GM18505 (cell line): ENCODE measurements around the gene PNMA6E.

Experiments used
- ATAC-seq: cut with Tn5 transposase; IDR thresholded peaks from one replicate; pipeline ENCODE4 v1.9.1; 2021; ENCODE audit not compliant: unreplicated experiment
- POLR2A ChIP-seq: IDR thresholded peaks from 4 replicates; pipeline ENCODE4 v1.6.1; 2011; ENCODE audit warnings: borderline replicate concordance; ENCODE audit not compliant: insufficient read depth, insufficient read length; ENCODE audit errors: extremely low read depth

PNMA6E gene

GRCh38 chrX:153379508-153379907 lies 21.6 kb downstream of the PNMA6E start:
- TF ChIP-seq POLR2A = no peak
- no peak for ATAC-seq

GRCh38 chrX:153378607-153379006 lies 22.5 kb downstream of the PNMA6E start:
- TF ChIP-seq POLR2A = no peak
- ATAC-seq = no peak

GRCh38 chrX:153377727-153378126 lies 23.4 kb downstream of the PNMA6E start:
- no peak for TF ChIP-seq POLR2A
- no peak for ATAC-seq

- ATAC-seq = no peak
These were observed 25.6 kb downstream of the PNMA6E start for GRCh38 chrX:153375571-153375970.

GRCh38 chrX:153374426-153374825 lies 26.7 kb downstream of the PNMA6E start:
- no peak for TF ChIP-seq POLR2A
- ATAC-seq = no peak

More at GRCh38 chrX:153375571-153375970, 25.6 kb downstream of the PNMA6E start:
- TF ChIP-seq POLR2A = no peak

- no peak for ATAC-seq
- no peak for TF ChIP-seq POLR2A
These were observed 28.2 kb downstream of the PNMA6E start for GRCh38 chrX:153372949-153373348.

GRCh38 chrX:153371256-153371655 lies 29.9 kb downstream of the PNMA6E start:
- no peak for ATAC-seq
- TF ChIP-seq POLR2A = no peak

- no peak for TF ChIP-seq POLR2A
- ATAC-seq = no peak
These were observed 30.7 kb downstream of the PNMA6E start for GRCh38 chrX:153370293-153371055.

- TF ChIP-seq POLR2A = no peak
- ATAC-seq = no peak
These were observed 34.1 kb downstream of the PNMA6E start for GRCh38 chrX:153366878-153367538.

GRCh38 chrX:153366119-153366518 lies 35.0 kb downstream of the PNMA6E start:
- no peak for TF ChIP-seq POLR2A
- ATAC-seq = no peak

- TF ChIP-seq POLR2A = no peak
- ATAC-seq = no peak
These were observed 35.5 kb downstream of the PNMA6E start for GRCh38 chrX:153365670-153366069.

- no peak for TF ChIP-seq POLR2A
- no peak for ATAC-seq
These were observed 39.3 kb downstream of the PNMA6E start for GRCh38 chrX:153361781-153362397.

GRCh38 chrX:153357877-153358276 lies 43.3 kb downstream of the PNMA6E start:
- no peak for TF ChIP-seq POLR2A
- no peak for ATAC-seq

- no peak for TF ChIP-seq POLR2A
- ATAC-seq = no peak
These were observed 47.7 kb downstream of the PNMA6E start for GRCh38 chrX:153353416-153353815.

GRCh38 chrX:153352858-153353257 lies 48.3 kb downstream of the PNMA6E start:
- no peak for TF ChIP-seq POLR2A
- ATAC-seq = no peak

GRCh38 chrX:153351981-153352380 lies 49.2 kb downstream of the PNMA6E start:
- no peak for ATAC-seq
- TF ChIP-seq POLR2A = no peak
